ENCODE data around the gene GOLGA5. TPM values are rescaled to one million over a fixed set of nuclear protein-coding genes. Genes with fewer than 3 reads are reported as not detected.
"Not testable (repeated sequence)": the region's sequence is repeated elsewhere in the genome, so short reads cannot be mapped to it uniquely, and the experiment has no call there.

GOLGA5 gene
- total and polyA plus RNA-seq, 2 of the 8 experiments (the other 6 are each of a cell fraction or from before 2014, with no cell fraction given), result 13.0 to 25.4 TPM

- no peak for TF ChIP-seq HDAC6 (IDR thresholded peaks at IDR 0.05; ENCODE audit: low read depth, low read length)
- TF ChIP-seq SP2 (IDR thresholded peaks at IDR 0.05; ENCODE audit: low read length), result no peak
- TF ChIP-seq ATF3 (IDR thresholded peaks at IDR 0.05; ENCODE audit: insufficient read depth, low read depth, low read length), result 0 out of 2 replicates have a peak, but pooled peaks have one; percentile 2
- no peak for TF ChIP-seq EP300 (IDR thresholded peaks at IDR 0.05; ENCODE audit: borderline replicate concordance in 1 of 2, low read depth in 2 of 2, low read length in 2 of 2)
- TF ChIP-seq JUN (IDR thresholded peaks at IDR 0.05; ENCODE audit: low read depth, low read length), result no peak
- TF ChIP-seq BACH1 (IDR thresholded peaks at IDR 0.05; ENCODE audit: low read length), result peak; percentile 15; the same call in 1 of the 2 replicates
Observed at GRCh38 chr14:92748259-92749016, 45.7 kb upstream of the GOLGA5 start, which contains the start of gene LGMN (continued).

- H4K8ac ChIP-seq (ENCODE audit: extremely low read depth, insufficient read depth, low read length); H3K27me3 ChIP-seq (replicated peaks in 1 of 4; ENCODE audit: control insufficient read depth in 3 of 4, extremely low read depth in 1 of 4, insufficient read depth in 3 of 4, low read length in 3 of 4); H4K91ac ChIP-seq (replicated peaks; ENCODE audit: insufficient read length, low read length); FAIRE-seq; H3K9me3 ChIP-seq (ENCODE audit: insufficient read depth in 2 of 2, low read depth in 1 of 2, low read length in 1 of 2); H3K23ac ChIP-seq (ENCODE audit: insufficient read length); H2BK15ac ChIP-seq (ENCODE audit: low read length); H2BK5ac ChIP-seq (ENCODE audit: low read depth, low read length); H2BK120ac ChIP-seq (replicated peaks; ENCODE audit: low read depth, low read length); H3K14ac ChIP-seq (ENCODE audit: insufficient read length); H3K27ac ChIP-seq (ENCODE audit: low read depth, low read length); H3K36me3 ChIP-seq (ENCODE audit: control insufficient read depth in 2 of 4, insufficient read depth in 4 of 4, low read length in 3 of 4); H2BK12ac ChIP-seq (ENCODE audit: low read depth, low read length); DNase-seq (ENCODE audit: low read depth in 1 of 2, low spot score in 2 of 2); H3K4me3 ChIP-seq (ENCODE audit: extremely low read depth in 1 of 4, insufficient read depth in 2 of 4, low read depth in 3 of 4, low read length in 4 of 4); H3K23me2 ChIP-seq (ENCODE audit: low read depth, low read length); H3K4me2 ChIP-seq (ENCODE audit: insufficient read depth in 1 of 2, low read depth in 2 of 2, low read length in 2 of 2); H3K56ac ChIP-seq (replicated peaks; ENCODE audit: insufficient read length, low read depth, low read length); H2AK5ac ChIP-seq (ENCODE audit: low read depth, low read length); H3K18ac ChIP-seq (ENCODE audit: extremely low read depth, low read length); POLR2A ChIA-PET (ENCODE audit: partially characterized antibody); H2AFZ ChIP-seq (ENCODE audit: low read length); H3K79me1 ChIP-seq (ENCODE audit: low read depth, low read length); H3K9ac ChIP-seq (replicated peaks in 1 of 4; ENCODE audit: extremely low read depth in 1 of 4, low read depth in 3 of 4, low read length in 3 of 4); H3K4me1 ChIP-seq (replicated peaks in 1 of 4; ENCODE audit: control insufficient read depth in 3 of 4, insufficient read depth in 4 of 4, low read length in 3 of 4); H3K4ac ChIP-seq (replicated peaks; ENCODE audit: insufficient read length, low read depth, low read length); H2BK20ac ChIP-seq (ENCODE audit: low read length); H4K20me1 ChIP-seq (replicated peaks in 1 of 2; ENCODE audit: control insufficient read depth in 1 of 2, insufficient read depth in 2 of 2, low read length in 2 of 2); H4K5ac ChIP-seq (ENCODE audit: insufficient read length, low read depth, low read length): not testable (repeated sequence)
- 94% methylated on average over 10 of the region's 10 CpGs; no CpG with 5 or more reads in 1 of the 2 experiments for WGBS, 2 experiments (ENCODE audit: extremely low coverage in 1 of 2, insufficient coverage in 1 of 2, insufficient read length in 1 of 2, insufficient replicate concordance in 2 of 2, low coverage in 1 of 2, low lambda C conversion rate in 2 of 2, missing lambda C conversion rate in 1 of 2)
- CTCF ChIA-PET (ENCODE audit: partially characterized antibody), result interaction anchor here (0.8 to 2.6 kb wide), 4 partner anchors 10 to 63 kb away, joined by 3 to 10 read pairs (median 4); no protein-coding TSS in a partner anchor
- H3K79me2 ChIP-seq (ENCODE audit: control insufficient read depth in 1 of 2, insufficient read depth in 2 of 2, low read length in 2 of 2), result peaks cover 0 to 14% of the 10 kb centered on the region in 2 experiments; a peak in 2 of 4 replicates
Observed at GRCh38 chr14:92750222-92750728, 43.8 kb upstream of the GOLGA5 start.
